ENCODE measurements around the gene ATP11A.
"Not testable (repeated sequence)": the region's sequence is repeated elsewhere in the genome, so short reads cannot be mapped to it uniquely, and the experiment has no call there.

The ATP11A gene

DNA sequence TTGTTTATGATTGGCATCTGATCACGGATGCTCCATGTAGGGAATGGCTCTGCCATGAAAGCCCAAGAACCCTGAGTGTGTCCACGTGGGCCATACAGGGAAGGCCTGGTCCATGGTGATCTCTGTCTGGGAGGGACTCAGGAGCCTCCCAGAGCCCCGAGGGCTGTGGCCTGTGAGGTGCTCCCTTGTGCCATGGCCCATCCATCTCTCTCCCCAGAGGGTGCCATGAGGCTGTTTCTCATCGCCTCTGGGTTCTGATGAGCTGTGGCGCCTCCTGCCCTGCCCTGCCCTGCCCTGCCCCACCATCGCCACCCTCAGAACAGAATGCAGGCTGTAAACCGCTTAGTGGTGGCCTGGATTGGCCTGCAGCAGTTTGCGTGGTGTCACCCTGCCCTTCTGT, 83.1 kb downstream of the ATP11A start:
- DNase-seq: no peak

DNA sequence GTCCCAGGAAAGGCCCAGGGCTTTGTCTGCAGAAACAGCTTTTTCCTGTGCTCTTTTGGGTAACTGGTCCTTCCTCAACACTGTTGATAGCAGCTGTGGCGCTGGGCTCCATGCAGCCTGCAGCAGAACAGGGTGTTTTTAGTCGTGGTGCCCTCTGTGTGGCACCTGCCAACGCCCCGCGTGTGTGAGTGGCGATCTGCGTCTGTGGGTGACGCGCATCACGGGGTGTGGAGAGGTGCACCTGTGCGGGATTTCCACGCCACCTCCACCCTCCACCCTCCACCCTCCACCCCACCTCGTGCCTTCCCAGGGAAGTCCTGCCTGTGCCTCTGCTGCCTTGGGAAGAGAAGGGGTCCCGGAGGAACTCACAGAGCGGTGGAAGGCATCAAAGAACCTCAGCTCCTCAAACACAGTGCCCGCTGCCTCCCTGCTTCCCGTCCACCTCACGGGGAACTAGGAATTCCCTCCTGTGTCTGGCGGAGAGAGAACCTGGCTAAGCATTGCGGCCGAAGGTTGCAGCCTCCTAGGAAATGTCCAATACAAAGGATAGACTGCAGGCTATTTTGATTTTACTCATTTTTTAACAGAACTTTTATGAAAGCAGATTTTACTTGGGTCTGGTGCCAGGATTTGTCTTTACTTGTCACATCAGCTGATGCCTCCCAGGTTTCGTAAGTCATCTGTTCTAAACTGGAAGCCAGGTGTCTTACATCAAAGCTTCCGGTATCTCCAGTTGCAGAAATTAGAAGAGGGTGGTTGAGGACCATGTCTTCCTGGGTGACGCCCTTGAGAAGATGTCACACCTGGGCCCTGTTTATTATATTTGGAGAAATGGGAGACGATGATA, 84.0 kb downstream of the ATP11A start:
- peak in 1 of 58 donors; percentile 65 for DNase-seq

DNA sequence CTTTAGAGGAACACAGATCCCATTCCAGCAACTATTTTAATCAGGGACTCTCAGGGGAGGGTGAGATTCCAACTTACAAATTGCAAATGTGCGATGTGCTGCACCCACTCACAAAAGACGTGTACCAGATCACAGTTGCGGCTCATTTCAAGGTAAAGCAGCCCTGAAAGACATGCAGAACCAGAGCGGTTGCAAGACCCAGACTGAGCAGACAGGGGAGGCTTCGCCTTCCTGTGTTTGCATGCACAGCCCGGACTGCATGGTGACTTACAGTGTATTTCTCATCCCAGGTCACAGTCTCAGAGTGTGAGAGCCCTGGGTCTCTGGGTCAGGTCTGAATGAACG, 84.6 kb downstream of the ATP11A start:
- DNase-seq: peak in 3 of 58 donors; percentile 33 to 65 (median 37)

DNA sequence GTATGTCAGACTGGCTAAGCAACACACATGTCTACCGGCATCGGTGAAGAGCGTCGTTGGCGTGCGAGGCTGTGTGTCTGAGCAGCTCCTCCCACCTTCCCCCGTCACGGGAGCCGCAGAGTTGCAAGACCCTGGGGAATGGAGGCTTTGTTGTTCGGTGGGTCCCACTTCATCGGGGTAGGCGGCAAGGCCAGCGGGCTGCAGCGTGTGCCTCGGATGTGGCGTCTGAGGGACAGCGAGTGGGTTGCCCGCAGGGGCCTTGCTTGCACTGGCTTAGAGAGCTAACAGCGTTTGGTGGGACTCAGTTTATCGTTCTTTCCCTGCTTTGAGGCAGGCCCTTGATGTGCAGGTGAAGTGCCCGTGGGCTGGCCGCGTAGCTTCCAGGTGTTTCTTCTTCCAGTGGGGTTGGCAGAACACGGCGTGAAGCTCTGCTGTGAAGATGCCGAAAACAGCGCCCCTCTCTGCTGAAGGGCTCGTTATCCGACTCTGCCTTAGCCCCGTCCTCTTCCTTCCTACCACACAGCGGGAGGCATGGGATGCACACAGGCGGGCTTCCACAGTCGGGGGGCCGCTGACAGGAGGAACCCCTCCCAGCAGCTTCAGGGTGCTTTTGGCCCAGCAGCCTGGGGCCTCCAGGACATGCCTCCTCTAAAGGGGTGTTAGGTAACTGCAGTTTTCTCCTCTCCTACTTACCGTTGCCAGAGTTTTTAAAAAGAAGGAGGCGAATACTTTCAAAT, 85.2 kb downstream of the ATP11A start:
- no peak for DNase-seq

DNA sequence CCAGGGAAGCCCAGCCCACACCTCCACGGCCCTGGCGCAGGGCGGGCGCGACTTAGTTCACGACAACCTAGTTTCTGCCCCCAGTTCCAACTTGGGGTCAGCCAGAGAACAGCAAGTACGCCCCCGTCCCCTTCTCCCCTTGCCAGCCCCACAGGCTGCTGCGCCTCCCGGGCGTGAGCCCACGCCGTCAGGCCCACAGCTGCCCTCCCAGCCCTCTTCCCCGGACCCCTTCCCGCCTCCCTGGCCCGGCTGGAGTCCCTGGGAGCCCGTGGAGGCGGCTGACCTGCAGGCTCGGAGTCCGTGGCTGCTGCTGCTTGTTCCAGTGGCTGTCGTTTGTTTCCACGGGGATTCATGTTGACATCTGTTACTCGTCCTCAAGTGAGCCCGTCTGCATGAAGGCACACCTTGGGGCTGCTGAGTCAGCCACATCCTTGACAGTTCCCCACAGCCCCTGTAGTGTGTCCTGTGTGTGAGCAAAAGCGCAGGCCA, 86.0 kb downstream of the ATP11A start:
- DNase-seq: no peak

DNA sequence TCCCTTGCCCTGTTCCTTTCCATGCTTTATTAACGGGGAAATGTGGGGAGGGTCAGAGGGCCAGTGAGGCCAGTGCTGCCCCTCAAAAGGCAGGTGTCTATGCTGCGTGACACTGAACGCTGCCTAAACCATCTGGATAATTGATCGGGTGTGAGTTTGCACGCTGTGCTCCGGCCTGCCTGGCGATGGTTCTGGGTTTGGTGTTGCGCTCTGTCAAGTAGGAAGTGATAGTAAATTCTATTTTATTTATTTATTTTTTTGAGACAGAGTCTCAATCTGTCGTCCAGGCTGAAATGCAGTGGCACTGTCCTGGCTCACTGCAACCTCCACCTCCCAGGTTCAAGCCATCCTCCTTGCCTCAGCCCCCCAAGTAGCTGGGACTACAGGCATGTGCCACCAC, 86.5 kb downstream of the ATP11A start:
- DNase-seq: no peak

DNA sequence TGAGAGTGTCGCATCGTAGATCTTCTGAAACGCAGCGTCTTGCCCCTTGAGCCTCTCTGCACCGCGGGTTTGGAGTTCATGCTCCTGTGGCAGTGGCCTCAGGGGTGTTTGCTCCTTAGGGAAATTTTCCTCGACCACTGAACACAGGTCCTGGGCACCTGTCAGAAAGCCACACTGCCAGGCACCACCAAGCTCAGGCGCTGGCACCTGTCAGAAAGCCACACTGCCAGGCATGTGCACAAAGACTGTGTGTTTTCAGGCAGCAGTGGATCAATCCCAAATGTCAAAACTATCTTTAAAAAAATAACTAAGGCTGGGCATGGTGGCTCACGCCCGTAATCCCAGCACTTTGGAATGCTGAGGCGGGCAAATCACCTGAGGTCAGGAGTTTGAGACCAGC, 87.1 kb downstream of the ATP11A start:
- no peak for DNase-seq

DNA sequence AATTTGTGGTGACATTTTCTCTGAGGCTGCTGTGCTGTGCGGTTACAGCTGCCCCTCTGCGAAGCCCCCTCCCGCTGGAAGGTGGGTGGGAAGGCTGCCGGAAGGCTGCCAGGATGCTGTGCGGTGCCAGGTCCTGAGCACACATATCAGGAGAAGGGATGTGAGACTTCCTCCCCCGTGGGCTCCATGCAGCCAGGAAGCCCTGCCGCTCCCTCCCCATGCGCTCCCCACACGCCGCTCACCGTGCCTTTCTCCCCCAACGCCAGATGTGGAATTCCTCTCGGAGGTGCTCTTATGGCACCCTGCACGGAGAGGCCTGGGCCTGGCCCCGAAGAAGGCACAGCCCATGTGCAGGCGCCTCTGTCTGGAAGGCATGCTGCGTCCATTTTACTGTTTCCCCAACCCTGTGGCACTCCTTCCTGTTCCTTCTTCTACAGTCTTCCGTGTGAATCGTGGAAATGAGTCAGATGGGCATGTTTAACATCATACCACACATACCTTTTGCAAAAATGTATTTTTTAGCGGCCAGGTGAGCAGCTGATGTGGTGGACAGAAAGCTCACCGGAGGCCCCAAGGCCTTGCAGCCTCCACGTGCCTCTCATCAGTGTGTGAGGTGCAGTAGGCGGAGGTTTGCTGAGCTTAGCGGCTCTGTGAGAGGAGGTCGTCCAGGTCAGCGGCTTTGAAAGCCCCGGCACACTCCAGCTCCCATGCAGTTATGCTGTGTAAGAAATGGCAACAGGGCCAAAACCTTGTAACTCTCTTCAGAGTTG, 88.0 kb downstream of the ATP11A start:
- DNase-seq: no peak

DNA sequence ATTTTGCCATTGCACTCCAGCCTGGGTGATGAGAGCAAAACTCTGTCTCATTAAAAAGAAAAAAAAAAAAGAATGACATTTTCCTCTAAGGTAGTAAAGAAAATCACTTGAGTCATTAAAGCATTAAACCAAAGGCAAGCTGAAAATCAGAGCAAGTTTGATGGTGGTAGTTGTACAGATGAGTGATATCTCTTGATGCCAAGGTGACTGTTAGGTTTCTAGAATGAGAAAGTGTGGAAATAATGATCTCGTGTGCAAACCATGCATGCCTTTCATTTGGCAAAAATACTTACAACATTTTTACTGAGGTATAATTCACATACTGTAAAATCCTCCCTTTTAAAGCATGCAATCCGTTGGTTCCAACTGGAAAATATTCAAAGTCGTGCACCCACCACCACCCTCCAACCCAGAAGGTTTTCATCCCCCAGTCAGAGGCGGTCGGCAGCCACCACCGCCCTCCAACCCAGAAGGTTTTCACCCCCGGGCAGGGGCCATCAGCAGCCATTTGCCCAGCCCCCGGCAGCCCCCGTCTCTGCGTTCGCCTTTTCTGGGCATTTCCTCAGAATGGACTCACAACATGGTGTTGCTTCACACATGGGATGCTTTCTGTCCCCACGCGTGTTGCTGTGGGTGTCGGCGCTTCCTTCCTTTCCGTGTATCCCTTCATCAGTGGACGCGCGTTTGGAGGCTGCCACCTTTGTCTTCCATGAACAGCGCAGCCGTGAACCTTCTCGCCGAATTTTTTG, 90.2 kb downstream of the ATP11A start:
- DNase-seq: no peak

DNA sequence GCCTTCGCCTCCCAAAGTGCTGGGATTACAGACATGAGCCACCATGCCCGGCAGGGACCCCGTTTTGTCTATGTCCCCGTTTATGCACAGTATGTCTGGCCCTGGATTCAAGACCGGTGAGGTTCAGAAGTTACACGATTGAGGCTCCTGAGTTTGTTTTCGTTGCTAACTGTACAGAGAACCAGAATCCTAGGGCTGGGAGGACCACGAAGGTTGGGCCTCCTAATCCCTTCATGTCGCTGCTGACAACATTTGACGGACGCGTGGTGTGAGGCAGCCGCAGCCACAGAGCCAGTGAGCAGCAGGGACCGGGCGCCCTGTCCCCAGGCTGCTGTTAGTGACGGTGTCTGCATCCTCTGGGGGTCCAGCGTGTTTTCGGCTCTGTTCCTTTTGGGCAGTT, 91.4 kb downstream of the ATP11A start:
- DNase-seq: no peak

DNA sequence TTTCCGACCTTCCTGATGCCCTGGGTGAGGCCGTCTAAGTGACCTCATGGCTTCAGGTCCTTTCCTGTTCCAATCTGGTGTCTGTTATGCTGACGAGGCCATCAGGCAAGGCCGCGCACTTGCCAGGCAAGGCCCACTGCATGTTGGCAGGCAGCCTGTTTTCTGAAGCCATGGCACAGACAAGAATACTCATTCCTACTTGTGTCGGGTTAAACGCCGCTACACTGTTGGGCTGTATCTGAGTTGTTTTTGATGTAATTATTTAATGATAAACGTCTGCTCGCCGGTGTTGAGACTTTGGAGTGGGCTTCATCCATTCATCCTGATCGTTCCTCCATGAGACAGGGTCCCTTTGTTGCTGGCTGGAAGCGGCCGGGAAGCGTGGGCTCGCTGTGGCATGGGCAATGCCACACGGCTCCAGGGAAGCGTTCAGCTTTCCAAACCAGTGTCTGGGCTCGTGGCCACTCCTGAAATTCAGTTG, 92.1 kb downstream of the ATP11A start:
- peak in 34 of 58 donors; percentile 9 to 76 (median 44) for DNase-seq

DNA sequence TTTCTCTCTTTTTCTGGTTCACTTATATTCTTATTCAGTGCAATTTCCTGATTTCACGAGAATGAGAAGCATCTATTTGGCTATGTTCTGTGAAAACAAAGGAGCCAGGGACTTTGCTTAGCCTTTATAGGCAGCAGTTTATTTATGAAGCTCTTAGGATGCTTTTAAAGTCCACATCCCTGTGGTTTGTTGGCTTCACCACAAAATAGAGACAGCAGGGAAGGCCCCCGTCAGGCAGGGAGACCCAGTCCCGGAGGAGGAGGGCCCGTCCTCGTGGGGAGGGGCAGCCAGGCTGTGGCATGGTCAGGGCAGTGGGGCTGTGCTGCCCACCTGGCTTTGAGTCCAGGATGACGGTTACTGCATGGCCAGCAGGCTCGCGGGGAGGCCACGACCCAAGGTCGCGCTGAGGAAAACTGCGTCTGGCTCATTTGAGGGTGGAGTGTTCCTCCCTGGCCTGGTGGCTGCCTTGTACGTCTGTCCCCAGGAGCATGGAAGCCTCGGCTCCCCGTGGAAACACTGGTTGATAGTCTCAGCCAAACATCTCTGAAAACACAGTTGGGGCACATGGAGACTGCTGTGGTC, 92.7 kb downstream of the ATP11A start:
- no peak for DNase-seq

DNA sequence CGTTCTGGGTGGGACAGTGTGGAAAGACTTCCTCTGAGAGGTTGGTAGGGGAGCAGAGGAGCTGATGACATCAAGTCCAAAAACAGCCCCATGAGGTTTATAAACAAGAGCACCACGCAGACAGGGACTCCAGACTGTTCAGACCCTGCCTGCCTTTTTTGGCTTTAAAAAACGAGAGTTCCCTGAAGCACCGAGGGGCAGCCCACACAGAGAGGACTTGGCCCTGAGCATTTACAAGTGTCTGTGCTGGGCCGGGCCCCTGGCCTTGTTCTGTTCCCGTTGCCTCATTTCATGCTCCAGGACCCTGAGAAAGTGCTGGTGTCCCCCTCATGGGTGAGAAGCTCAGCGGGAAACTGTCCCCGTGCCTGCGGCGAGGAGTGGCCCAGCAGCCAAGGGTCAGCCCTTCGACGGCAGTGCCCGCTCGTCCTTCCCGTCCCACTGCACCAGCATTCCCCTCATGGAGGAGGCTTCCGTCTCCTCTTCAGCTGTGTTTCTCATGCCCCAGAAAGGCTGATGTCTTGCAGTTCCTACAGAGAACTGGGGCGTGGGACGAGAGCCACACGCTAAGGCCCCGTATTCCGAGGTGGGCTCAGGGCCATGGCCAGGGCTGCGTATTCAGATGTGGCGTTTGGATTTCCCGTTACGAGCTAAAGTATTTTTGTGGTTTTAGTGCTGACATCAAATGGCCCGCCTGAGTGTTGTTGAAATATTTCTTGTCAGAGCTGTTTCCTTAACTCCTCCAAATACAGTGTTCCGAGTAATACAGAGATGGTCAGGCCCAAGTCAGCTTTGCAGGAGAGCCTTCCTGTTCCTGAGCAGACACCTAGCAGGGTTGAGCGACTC, 93.5 kb downstream of the ATP11A start:
- DNase-seq: no peak

DNA sequence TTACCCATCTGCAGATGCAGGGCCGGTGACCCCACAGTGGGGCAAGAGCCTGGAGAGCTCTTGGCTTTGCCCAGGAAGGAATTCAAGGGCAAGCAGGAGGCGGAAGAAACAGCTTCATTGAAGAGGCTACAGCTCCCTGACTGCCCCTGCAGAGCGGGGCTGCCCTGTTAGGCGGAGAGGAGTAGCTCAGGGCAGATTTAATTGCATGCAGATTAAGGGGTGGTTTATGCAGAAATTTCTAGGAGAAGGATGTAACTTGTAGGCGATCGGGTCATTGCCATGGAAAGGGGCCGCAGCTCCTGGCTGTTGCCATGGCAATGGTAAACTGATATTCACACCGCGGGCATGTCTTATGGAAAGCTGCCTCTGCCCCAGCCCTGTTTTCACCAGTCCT, 94.1 kb downstream of the ATP11A start:
- no peak for DNase-seq

DNA sequence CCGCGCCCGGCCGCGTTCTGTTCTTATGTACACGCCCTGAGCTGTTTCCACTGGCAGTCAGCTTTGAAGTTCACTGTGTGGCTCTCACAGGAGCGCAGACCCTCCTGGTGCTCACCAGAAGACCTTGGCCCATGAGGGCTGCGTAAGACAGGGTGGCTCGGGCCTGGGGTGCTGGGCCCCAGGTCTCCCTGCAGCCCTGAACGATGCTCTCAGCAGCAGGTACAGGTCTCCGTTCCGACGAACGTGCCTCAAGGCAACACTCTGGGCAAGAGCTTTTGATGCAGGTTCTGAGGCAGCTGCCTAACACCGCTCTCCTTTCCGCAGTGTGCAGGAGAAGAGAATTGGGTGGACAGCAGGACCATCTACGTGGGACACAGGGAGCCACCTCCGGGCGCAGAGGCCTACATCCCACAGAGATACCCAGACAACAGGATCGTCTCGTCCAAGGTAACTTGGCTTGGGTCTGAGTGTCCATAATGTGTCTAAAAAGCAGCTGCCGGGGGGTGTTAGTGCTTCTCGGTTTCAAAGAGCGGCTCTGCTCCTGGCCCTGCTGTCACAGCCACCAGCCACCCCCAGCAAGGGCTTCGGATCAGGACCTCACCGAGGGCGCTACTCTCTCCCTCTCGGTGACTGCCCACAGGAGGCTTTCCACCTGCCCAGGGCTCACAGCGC, 95.1 kb downstream of the ATP11A start:
- DNase-seq: no peak

DNA sequence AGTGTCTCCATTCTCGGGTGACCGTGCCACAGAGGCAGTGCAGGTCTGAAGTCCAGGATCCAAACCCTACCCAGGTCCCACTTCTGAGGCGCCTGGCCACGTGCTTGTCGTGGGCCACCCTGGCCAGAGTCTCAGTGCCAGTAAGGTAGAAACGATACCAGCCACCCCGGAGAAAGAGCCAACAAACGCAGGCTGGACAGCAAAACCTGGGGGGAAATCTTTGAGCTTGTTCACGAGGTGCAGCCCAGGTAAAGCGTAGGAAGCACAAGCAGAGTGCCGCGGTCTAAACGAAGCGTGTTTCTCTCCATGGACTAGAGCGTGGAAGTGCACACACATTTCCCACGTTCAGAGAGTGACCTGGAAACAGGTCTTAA, 95.6 kb downstream of the ATP11A start:
- no peak for DNase-seq

DNA sequence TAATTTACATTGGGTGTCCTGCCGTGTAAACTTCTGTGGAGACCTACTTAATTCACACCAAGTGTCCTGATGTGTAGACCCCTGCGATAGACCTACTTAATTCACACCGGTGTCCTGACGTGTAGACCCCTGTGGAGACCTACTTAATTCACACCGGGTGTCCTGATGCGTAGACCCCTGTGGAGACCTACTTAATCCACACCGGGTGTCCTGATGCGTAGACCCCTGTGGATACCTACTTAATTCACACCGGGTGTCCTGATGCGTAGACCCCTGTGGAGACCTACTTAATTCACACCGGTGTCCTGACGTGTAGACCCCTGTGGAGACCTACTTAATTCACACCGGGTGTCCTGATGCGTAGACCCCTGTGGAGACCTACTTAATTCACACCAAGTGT, 97.0 kb downstream of the ATP11A start:
- DNase-seq: not testable (repeated sequence)

DNA sequence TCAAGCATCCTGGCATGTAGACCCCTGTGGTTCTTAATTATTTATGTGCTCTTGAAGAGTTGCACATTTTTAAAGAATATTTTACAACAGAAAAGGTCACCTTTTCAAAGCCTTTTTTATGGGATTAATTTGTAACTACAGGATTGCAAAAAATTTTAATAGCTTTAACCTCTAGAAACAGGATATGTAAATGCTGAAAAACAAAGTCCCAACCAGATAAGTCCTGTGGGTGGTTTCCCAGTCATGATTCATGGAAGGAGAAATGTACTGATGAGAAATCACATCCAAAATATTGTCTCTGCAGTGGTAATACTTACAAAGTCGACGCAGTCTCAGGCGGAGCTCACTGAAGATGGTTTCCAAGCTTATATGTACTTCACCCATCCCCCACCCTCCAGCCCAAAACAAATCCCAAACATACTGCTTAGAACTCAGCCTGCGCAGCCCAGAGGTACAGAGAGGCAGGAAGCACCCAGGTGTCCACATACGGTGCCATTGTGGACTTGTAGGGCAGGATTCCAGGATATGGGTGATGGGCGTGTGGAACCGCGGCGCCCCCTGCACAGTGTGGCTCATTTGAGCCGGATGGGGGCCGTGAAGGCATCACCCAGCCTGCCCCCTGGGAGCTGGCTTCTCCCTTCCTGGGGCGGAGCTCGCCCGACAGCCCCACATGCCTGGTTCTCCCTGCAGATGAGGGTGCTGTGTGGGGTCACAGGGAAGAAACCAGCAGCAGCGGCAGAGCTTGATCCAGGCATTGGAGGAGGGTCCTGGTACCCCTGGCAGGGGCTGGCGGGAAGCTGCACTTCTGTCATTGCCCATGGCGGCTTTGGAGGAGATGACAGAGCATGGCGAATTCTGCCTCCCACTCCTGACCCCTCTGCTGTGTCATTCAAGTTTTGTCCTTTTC, 101.2 kb downstream of the ATP11A start:
- DNase-seq: no peak
